ENCODE results near the gene FAM219B. TPM values are rescaled to one million over a fixed set of nuclear protein-coding genes. Genes with fewer than 3 reads are reported as not detected.
"Not testable (repeated sequence)": the region's sequence is repeated elsewhere in the genome, so short reads cannot be mapped to it uniquely, and the experiment has no call there.

Gene FAM219B
- total and polyA plus RNA-seq, 7 donors: 16.6 to 65.0 (median 50.5) TPM

DNA sequence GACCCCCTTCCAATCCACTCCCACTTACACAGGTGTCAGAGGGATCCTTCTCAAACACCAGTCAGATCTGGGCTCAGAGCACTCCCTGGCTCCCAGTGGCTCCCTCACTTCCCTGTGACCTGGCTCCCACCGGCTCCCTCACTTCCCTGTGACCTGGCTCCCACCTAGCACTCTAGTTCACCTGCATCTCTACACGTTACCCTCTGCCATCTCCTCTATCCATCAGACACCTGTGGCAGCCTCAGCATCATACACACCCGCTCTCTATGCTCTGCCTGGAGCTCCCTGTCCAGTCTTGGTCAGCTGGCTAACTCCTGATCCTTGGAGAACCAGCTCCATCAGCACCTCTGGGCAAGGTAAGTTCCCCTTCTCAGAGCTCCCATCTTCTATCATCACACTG, 44.4 kb upstream of the FAM219B start:
- TF ChIP-seq EP300 (IDR thresholded peaks at IDR 0.05): no peak
- TF ChIP-seq POLR2A (IDR thresholded peaks at IDR 0.05): no peak
- TF ChIP-seq, protein P1, sequence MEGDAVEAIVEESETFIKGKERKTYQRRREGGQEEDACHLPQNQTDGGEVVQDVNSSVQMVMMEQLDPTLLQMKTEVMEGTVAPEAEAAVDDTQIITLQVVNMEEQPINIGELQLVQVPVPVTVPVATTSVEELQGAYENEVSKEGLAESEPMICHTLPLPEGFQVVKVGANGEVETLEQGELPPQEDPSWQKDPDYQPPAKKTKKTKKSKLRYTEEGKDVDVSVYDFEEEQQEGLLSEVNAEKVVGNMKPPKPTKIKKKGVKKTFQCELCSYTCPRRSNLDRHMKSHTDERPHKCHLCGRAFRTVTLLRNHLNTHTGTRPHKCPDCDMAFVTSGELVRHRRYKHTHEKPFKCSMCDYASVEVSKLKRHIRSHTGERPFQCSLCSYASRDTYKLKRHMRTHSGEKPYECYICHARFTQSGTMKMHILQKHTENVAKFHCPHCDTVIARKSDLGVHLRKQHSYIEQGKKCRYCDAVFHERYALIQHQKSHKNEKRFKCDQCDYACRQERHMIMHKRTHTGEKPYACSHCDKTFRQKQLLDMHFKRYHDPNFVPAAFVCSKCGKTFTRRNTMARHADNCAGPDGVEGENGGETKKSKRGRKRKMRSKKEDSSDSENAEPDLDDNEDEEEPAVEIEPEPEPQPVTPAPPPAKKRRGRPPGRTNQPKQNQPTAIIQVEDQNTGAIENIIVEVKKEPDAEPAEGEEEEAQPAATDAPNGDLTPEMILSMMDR (IDR thresholded peaks at IDR 0.05): no peak
- TF ChIP-seq POLR2AphosphoS5 (IDR thresholded peaks at IDR 0.05): no peak
- WGBS, 2 donors: 61 to 72% methylated on average over 3 of the region's 3 CpGs
- intact Hi-C loops (cut with DNase I): loop anchor here (5.0 to 10.0 kb wide), 3 partner anchors 49 to 576 kb away; no protein-coding TSS in a partner anchor
- no peaks in the 10 kb centered on the region for H3K36me3 ChIP-seq
- H3K9me3 ChIP-seq: no peaks in the 10 kb centered on the region
- peaks cover 0 to 27% (median 0%) of the 10 kb centered on the region in 3 donors for H3K27me3 ChIP-seq
- no peak for DNase-seq
- no peak overlapping the region for H3K27ac ChIP-seq
- peaks cover 0 to 18% (median 10%) of the 10 kb centered on the region in 4 donors for H3K4me1 ChIP-seq
- no peak overlapping the region for H3K4me3 ChIP-seq

DNA sequence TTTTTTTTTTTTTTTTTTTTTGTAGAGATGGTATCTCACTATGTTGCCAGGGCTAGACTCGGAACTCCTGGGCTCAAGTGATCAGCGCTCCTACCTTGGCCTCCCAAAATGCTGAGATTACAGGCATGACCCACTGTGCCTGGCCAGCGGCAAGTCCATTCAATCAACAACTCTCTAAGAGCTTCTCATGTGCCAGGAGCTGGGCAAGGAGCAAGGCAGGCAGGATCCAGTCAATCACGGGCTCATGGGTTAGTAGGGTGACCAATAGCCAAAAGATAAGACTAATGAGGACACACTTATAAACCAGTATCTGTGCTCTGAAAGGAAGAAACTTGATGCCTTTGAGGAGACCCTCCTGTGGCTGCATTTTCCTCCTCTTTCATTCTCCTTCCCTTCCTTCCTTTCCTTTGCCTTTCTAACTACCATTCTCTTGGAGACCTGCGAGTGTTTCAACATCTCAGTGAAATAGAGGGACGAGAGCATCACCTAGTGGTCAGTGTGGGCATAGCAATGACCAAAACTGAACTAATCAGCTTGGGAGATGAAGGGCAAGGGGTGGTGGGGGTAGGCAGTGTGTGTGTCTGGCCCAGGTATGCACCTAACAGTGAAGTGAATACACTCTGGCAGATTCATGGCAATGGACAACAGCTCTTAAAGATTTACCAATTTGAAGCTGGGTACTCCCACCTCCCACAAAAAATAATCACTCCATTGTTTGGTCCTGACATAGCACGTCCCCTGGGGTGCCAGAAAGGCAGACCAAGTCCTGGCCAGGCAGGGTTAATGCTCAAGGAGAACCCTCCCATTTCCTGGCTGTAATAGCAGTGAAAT, 43.6 kb upstream of the FAM219B start:
- 49 to 58% methylated on average over 7 of the region's 7 CpGs for WGBS, 2 donors
- no peak for TF ChIP-seq POLR2A (IDR thresholded peaks at IDR 0.05)
- TF ChIP-seq, protein P1 (IDR thresholded peaks at IDR 0.05): peak; percentile 99 to 100 (median 99)
- no peaks in the 10 kb centered on the region for H3K36me3 ChIP-seq
- peaks cover 0 to 11% (median 3%) of the 10 kb centered on the region in 4 donors for H3K4me1 ChIP-seq
- peaks cover 0 to 23% (median 0%) of the 10 kb centered on the region in 3 donors for H3K27me3 ChIP-seq
- H3K27ac ChIP-seq: no peak overlapping the region
- H3K9me3 ChIP-seq: no peaks in the 10 kb centered on the region
- peak; percentile 85 for DNase-seq
- intact Hi-C loops (cut with DNase I): loop anchor here (1.0 to 10.0 kb wide), 4 partner anchors 48 to 575 kb away; no protein-coding TSS in a partner anchor
- no peak overlapping the region for H3K4me3 ChIP-seq

- Histone ChIP-seq H3K4me3 (peak within 1 kb of the TSS; percentile 84 to 95 (median 92)), H3K4me1 (peaks cover 2 to 39% (median 28%) of the 10 kb centered on the region in 4 donors), H3K36me3 (no peaks in the 10 kb centered on the region), H3K27ac (peak within 1 kb of the TSS; percentile 91 to 97 (median 96)), H3K27me3 (no peaks in the 10 kb centered on the region), H3K9me3 (no peaks in the 10 kb centered on the region)
- intact Hi-C loops (cut with DNase I): loop anchor here (1.0 to 10.0 kb wide), 2 partner anchors 31 to 393 kb away; partner anchors contain the start of genes ARID3B and FAM219B
- peak; percentile 97 for DNase-seq
- 0 to 1% methylated on average over 85 of the region's 85 CpGs for WGBS, 2 donors
- TF ChIP-seq, protein P1 (IDR thresholded peaks at IDR 0.05): no peak
- TF ChIP-seq POLR2A (IDR thresholded peaks at IDR 0.05) (peak in 1 of 2 donors; percentile 42), POLR2AphosphoS5 (IDR thresholded peaks at IDR 0.05) (peak; percentile 63 to 89 (median 82)), EP300 (IDR thresholded peaks at IDR 0.05) (peak in 1 of 4 donors; percentile 9)
These were observed 31.1 kb upstream of the FAM219B start, which contains the start of gene COX5A for GRCh38 chr15:74937590-74938371. Gene COX5A (minus strand): TSS chr15:74938073. CDS start chr15:74938014, 59 bp downstream.

GRCh38 chr15:74937272-74937589, 30.6 kb upstream of the FAM219B start:
- H3K9me3 ChIP-seq: no peaks in the 10 kb centered on the region
- H3K4me1 ChIP-seq: peaks cover 2 to 39% (median 28%) of the 10 kb centered on the region in 4 donors
- WGBS, 2 donors: 0 to 1% methylated on average over 18 of the region's 18 CpGs
- TF ChIP-seq EP300 (IDR thresholded peaks at IDR 0.05) (no peak), POLR2AphosphoS5 (IDR thresholded peaks at IDR 0.05) (no peak), POLR2A (IDR thresholded peaks at IDR 0.05) (no peak)
- TF ChIP-seq, protein P1 (IDR thresholded peaks at IDR 0.05): no peak
- intact Hi-C loops (cut with DNase I): loop anchor here (10.0 kb wide), 1 partner anchor 392 kb away; the partner anchor contains the start of gene ARID3B
- H3K36me3 ChIP-seq: no peaks in the 10 kb centered on the region
- DNase-seq: no peak
- peak overlapping the region; percentile 91 to 97 (median 96) for H3K27ac ChIP-seq
- H3K4me3 ChIP-seq: peak overlapping the region; percentile 84 to 95 (median 92)
- no peaks in the 10 kb centered on the region for H3K27me3 ChIP-seq

GRCh38 chr15:74935193-74935592, 28.5 kb upstream of the FAM219B start:
- WGBS, 2 donors: 20 to 74% methylated on average over 3 of the region's 3 CpGs
- H3K9me3 ChIP-seq, H3K4me3 ChIP-seq, H3K27ac ChIP-seq, H3K27me3 ChIP-seq: not testable (repeated sequence)
- peaks cover 0 to 11% (median 0%) of the 10 kb centered on the region in 4 donors for H3K36me3 ChIP-seq
- peak; percentile 39 for DNase-seq
- intact Hi-C loops (cut with DNase I): loop anchor here (10.0 kb wide), 1 partner anchor 390 kb away; the partner anchor contains the start of gene ARID3B
- peaks cover 2 to 39% (median 28%) of the 10 kb centered on the region in 4 donors for H3K4me1 ChIP-seq
